HG03135 (cell line): ENCODE measurements around the gene FAM219A.
"Not testable (repeated sequence)": the region's sequence is repeated elsewhere in the genome, so short reads cannot be mapped to it uniquely, and the experiment has no call there.

Experiments
- ATAC-seq: cut with Tn5 transposase; IDR thresholded peaks from one replicate; pipeline ENCODE4 v1.9.1; 2021; ENCODE audit warnings: mild to moderate bottlenecking, moderate library complexity; ENCODE audit not compliant: unreplicated experiment

The FAM219A gene

GRCh38 chr9:34446951-34447350 is 11.4 kb downstream of the FAM219A start:
- ATAC-seq = no peak

GRCh38 chr9:34446468-34446891 is 11.9 kb downstream of the FAM219A start:
- ATAC-seq = no peak

- ATAC-seq = no peak
Measured at GRCh38 chr9:34443976-34444375, 14.4 kb downstream of the FAM219A start.

- no peak for ATAC-seq
Measured at GRCh38 chr9:34443533-34443932, 14.8 kb downstream of the FAM219A start.

- no peak for ATAC-seq
Measured at GRCh38 chr9:34442770-34443169, 15.6 kb downstream of the FAM219A start.

- no peak for ATAC-seq
Measured at GRCh38 chr9:34440017-34440416, 18.4 kb downstream of the FAM219A start.

- ATAC-seq = not testable (repeated sequence)
Measured at GRCh38 chr9:34438465-34438864, 19.9 kb downstream of the FAM219A start.

- ATAC-seq = not testable (repeated sequence)
Measured at GRCh38 chr9:34437926-34438307, 20.5 kb downstream of the FAM219A start.

GRCh38 chr9:34437006-34437925 is 21.1 kb downstream of the FAM219A start:
- peak; percentile 76 for ATAC-seq

GRCh38 chr9:34431667-34432066 is 26.7 kb downstream of the FAM219A start:
- ATAC-seq = no peak

GRCh38 chr9:34430843-34431437 is 27.4 kb downstream of the FAM219A start:
- ATAC-seq = no peak

GRCh38 chr9:34428325-34428958 is 29.9 kb downstream of the FAM219A start:
- no peak for ATAC-seq

- no peak for ATAC-seq
Measured at GRCh38 chr9:34426347-34427074, 31.9 kb downstream of the FAM219A start.

GRCh38 chr9:34419716-34420504 is 38.5 kb downstream of the FAM219A start:
- ATAC-seq = no peak

- ATAC-seq = no peak
Measured at GRCh38 chr9:34417734-34418133, 40.6 kb downstream of the FAM219A start.

GRCh38 chr9:34413231-34413852 is 45.0 kb downstream of the FAM219A start:
- ATAC-seq = no peak

- ATAC-seq = no peak
Measured at GRCh38 chr9:34412336-34412735, 46.0 kb downstream of the FAM219A start.

- ATAC-seq = no peak
Measured at GRCh38 chr9:34409154-34409553, 49.2 kb downstream of the FAM219A start.

- no peak for ATAC-seq
Measured at GRCh38 chr9:34408173-34408572, 50.2 kb downstream of the FAM219A start.

- ATAC-seq = no peak
Measured at GRCh38 chr9:34406219-34406618, 52.2 kb downstream of the FAM219A start.
